ENCODE data around the gene LDLRAD4.

The LDLRAD4 gene

GRCh38 chr18:13218368-13218991 is at the start of gene LDLRAD4:
Gene LDLRAD4 (plus strand): TSS chr18:13218760.
- in situ Hi-C loops (cut with MboI; ENCODE audit: low sequenced_read_pairs) = no loop called here

GRCh38 chr18:13173578-13174145 is 44.9 kb upstream of the LDLRAD4 start:
- in situ Hi-C loops (cut with MboI; ENCODE audit: low sequenced_read_pairs) = loop anchor here (25.0 kb wide), 1 partner anchor 436 kb away; no protein-coding TSS in a partner anchor

DNA sequence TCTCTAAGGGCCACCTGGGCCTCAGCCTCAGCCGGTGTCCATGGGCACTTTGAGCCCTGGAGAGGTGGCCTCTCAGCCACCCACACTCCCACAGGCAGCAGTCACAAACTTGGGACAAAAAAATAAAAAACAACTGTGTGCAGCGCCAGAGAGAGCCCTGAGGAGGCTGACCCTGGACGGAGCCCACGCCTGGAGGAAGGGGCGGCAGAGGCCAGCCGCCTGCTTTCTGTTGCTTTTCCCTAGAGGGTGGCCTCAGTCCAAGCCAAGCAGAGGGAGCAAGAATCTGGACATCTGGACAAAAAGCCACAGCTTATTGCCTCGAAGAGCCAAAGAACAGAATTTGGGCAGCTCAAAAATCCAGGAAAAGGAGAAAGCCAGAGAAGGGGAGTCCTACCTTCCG is 43.3 kb upstream of the LDLRAD4 start:
- in situ Hi-C loops (cut with MboI; ENCODE audit: low sequenced_read_pairs) = no loop called here

- in situ Hi-C loops (cut with MboI; ENCODE audit: low sequenced_read_pairs) = no loop called here
These were observed 42.8 kb upstream of the LDLRAD4 start for GRCh38 chr18:13175754-13176210.

- in situ Hi-C loops (cut with MboI; ENCODE audit: low sequenced_read_pairs) = no loop called here
These were observed 41.7 kb upstream of the LDLRAD4 start for GRCh38 chr18:13176847-13177246.

- in situ Hi-C loops (cut with MboI; ENCODE audit: low sequenced_read_pairs) = no loop called here
These were observed 40.4 kb upstream of the LDLRAD4 start for GRCh38 chr18:13178197-13178596.

DNA sequence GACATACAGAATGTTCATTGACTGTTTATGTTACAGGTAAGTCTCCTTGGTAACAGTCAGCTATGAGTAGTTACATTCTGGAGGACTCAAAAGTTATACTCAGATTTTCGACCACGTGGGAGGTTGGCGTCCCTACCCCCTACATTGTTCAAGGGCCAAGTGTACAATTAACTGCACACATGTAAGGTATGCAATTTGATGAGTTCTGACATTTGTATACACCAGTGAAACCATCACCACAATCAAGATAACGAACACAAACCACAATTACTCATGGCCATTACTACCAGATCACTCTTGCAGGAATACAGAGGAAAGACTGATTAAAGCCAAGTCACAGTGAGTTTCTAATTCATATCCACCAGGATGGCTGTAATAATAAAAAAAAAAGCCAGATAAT is 39.6 kb upstream of the LDLRAD4 start:
- in situ Hi-C loops (cut with MboI; ENCODE audit: low sequenced_read_pairs) = no loop called here

DNA sequence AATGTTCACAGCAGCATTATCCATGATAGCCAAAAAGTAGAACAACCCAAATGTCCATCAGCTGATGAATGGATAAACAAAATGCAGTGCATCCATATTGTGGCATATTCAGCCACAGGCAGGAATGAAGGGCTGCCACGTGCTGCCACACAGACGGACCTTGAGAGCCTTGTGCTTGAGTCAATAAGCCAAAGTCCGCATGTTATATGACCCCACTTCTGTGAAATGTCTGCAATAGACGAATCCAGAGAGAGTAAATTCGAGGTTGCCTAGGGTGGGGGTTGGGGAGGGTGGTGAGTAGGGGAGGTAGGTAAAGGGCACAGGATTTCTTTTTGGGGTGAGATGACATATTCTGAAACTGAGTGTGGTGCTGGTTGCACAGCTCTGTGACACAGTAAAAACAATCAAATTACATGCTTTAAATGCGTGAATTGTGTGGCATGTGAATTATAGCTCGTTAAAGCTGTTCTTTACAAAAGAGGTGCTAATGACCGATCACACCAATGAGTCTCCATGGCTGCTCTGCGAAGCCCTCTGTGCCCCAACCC is 38.9 kb upstream of the LDLRAD4 start:
- in situ Hi-C loops (cut with MboI; ENCODE audit: low sequenced_read_pairs) = no loop called here

GRCh38 chr18:13180614-13181375 is 37.8 kb upstream of the LDLRAD4 start:
- in situ Hi-C loops (cut with MboI; ENCODE audit: low sequenced_read_pairs) = no loop called here

GRCh38 chr18:13181765-13182164 is 36.8 kb upstream of the LDLRAD4 start:
- in situ Hi-C loops (cut with MboI; ENCODE audit: low sequenced_read_pairs) = no loop called here

GRCh38 chr18:13183359-13183758 is 35.2 kb upstream of the LDLRAD4 start:
- in situ Hi-C loops (cut with MboI; ENCODE audit: low sequenced_read_pairs) = no loop called here

DNA sequence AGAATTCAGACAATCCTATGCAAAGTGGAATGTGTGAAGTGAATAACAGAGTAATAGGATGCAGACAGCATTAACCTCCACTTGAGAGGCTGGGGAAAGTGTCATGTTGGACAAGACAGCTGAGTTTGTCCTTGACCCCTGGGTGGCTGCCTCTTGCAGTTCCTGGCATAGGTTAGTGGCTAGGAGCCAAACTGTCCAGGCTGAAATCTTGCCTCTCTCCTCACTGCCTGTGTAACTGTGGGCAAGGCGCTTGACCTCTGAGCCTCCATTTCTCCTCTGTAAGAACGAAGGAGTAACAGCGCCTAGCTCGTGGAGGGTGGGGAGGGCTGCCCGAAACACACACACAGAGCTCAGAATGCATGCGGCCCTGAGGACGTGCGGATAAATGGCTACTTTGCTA is 34.8 kb upstream of the LDLRAD4 start:
- in situ Hi-C loops (cut with MboI; ENCODE audit: low sequenced_read_pairs) = no loop called here

DNA sequence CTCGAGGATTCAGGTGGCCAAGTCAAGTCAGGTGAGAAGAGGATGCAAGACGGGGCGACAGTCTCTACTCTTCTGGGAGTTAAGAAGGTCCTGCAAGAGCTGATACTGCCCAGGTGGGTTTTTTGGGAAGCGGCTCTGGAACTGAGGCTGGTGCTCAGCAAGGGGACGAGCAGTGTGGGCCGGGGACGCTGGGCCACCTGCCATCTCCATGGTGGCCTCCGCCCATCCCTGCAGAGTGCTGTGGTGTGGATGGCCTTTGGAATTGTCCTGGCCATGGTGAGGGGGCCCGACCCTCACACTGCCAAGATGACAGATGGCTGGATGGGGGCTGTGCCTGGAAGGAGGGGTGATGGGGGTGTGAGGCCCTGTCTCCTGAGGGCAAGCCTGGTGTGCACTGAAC is 34.2 kb upstream of the LDLRAD4 start:
- in situ Hi-C loops (cut with MboI; ENCODE audit: low sequenced_read_pairs) = no loop called here

DNA sequence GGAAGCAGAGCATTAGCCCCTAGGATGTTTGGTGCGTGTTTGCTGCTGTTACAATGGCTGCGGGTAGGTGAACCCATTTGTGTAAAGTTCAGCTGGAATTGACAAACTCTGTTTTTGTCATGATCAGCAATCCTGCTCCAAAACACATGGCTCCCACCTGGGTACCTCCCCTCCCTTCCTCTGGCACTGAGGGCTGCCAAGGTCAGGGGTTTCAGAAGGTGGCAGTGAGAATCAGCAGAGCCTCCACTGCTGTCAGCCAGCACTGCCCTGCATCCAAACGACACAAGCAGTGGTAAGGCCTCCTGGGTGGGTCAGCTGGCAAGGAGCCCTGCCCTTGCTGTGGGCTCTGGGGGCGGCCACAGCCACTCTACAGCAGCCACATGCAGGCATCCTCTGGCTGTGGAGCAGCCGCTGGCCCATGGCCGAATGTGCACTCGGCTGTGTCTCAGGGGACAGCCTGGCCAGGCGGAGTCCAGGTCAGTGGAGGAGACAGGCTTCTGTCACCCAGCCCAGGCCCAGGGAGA is 32.8 kb upstream of the LDLRAD4 start:
- in situ Hi-C loops (cut with MboI; ENCODE audit: low sequenced_read_pairs) = no loop called here

DNA sequence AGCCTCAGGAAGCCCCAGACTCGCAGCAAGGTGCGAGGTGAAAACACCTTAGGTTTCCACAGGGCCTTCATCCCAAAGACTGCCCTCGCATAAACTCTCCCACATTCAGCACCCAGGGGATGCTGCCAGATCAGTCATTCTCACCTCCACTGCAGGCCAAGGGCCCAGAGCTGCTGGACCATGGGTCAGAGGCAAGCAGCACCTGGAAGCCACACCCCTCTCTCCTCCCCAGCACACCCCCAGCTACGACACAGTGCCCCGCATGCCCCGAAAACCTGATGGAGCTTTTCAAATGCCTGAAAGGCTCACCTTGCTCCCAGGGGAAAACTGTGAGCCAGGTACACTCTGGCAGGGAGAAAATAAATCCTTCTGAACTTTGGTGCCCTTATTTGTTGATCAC is 31.9 kb upstream of the LDLRAD4 start:
- in situ Hi-C loops (cut with MboI; ENCODE audit: low sequenced_read_pairs) = no loop called here

GRCh38 chr18:13187498-13187897 is 31.1 kb upstream of the LDLRAD4 start:
- in situ Hi-C loops (cut with MboI; ENCODE audit: low sequenced_read_pairs) = no loop called here

DNA sequence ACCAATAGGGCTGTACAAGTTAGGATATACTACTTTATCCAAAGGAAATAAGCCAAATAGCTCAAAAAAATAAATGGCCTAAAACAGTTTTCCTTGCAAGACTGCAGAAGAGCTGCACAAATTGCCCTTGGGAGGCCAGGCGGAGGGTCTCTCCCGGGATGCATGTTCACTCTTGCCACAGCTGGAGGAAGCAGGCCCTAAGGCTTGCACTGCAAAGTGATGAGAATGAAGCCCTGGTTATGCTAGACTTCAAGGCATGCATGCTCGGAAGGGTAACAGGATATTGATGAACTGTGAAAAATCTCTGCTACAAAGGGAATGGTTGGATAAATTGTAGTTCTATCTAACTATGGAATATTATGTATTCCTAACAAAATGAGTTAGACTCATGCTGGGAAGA is 27.5 kb upstream of the LDLRAD4 start:
- in situ Hi-C loops (cut with MboI; ENCODE audit: low sequenced_read_pairs) = no loop called here

DNA sequence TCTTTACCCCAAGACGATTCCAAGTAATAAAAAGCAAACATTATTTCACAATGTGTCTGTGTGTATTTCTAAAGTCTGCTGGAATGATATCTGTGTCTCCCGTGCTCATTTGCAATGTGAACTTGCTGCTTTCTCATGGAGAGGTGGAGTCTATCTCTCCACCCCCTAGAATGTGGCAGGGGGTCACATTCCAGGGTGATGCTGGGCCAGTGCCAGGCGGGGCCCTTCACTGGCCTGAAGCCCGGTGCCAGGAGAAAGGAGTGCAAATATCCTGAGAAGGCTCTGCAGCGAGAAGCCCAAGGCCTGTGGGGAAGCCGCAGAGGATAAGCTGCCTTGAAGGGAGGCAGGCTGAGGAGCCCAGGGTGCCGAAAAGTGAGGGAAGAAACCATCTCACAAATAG is 26.8 kb upstream of the LDLRAD4 start:
- in situ Hi-C loops (cut with MboI; ENCODE audit: low sequenced_read_pairs) = no loop called here

DNA sequence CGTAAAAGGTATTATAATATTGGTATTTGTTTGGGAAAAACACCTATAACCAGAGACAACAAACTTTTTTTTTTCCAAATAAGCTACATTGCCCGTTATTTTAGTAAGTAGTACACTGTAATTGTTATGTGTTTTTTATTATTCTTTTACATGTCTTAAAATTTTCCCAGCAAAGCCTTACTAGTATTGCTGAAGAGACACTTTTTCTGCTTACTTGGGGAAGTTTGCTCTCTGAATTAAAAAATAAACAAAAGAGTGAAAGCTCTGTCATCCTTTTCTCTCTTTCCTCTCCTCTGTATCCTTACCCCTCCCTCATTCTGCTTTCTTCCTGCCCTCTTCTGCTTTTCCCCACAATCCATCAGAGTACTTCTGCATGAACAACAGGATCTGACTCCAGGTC is 25.6 kb upstream of the LDLRAD4 start:
- in situ Hi-C loops (cut with MboI; ENCODE audit: low sequenced_read_pairs) = no loop called here

- in situ Hi-C loops (cut with MboI; ENCODE audit: low sequenced_read_pairs) = no loop called here
These were observed 24.3 kb upstream of the LDLRAD4 start for GRCh38 chr18:13194239-13194638.

- in situ Hi-C loops (cut with MboI; ENCODE audit: low sequenced_read_pairs) = no loop called here
These were observed 19.9 kb upstream of the LDLRAD4 start for GRCh38 chr18:13198701-13199100.

GRCh38 chr18:13199169-13199568 is 19.4 kb upstream of the LDLRAD4 start:
- in situ Hi-C loops (cut with MboI; ENCODE audit: low sequenced_read_pairs) = no loop called here

All from HL-60/S4 treated with phorbol 12-myristate 13-acetate at 8.2 ng/mL for 4 days and 3 days (cell line).